NCI-H345 treated with DMSO at 0.1 percent for 48 hours (cell line): ENCODE results near the gene NR5A1.

Source experiments
- DNase-seq: peaks from one replicate; lab custom pipeline; 2025; ENCODE audit not compliant: unreplicated experiment; lab: John Stamatoyannopoulos, UW

NR5A1 gene

DNA sequence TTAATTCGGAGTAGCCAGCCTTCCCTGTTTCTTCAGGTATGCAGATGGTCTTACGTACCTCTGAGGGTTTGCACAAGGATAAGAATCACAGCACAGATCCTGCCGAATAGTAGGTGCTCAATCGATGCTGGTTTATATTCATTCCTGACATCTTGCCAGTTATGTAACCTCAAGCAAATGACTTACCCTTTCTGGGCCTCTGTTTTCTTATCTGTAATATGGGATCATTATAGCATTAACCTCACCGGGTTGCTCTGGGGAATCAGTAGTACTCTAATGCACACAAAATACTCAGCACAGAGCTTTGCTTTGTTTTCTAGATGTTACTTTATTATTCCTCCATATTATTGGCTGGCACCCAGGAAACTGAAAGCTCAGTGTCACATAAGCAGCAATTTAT is 7.7 kb upstream of the NR5A1 start:
- no peak for DNase-seq

DNA sequence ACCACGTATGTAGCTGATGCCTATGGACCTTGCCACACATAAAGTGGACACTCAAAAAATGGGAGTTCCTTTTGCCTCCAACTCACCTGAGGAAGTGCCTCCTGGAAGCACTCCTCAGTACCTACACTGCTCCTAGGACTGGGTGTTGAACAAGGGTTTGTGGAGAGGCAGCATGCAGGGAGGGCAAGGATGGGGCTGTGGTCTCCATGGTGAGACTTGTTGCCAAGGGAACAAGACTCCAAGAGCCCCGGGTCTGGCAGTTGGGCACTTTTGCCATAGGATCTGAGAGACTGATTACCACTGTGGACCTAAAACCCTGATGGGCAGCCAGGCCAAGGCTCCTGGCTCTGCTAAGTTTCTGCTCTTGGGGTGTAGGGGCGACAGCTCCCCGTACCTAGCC is 6.9 kb upstream of the NR5A1 start:
- DNase-seq, result no peak

DNA sequence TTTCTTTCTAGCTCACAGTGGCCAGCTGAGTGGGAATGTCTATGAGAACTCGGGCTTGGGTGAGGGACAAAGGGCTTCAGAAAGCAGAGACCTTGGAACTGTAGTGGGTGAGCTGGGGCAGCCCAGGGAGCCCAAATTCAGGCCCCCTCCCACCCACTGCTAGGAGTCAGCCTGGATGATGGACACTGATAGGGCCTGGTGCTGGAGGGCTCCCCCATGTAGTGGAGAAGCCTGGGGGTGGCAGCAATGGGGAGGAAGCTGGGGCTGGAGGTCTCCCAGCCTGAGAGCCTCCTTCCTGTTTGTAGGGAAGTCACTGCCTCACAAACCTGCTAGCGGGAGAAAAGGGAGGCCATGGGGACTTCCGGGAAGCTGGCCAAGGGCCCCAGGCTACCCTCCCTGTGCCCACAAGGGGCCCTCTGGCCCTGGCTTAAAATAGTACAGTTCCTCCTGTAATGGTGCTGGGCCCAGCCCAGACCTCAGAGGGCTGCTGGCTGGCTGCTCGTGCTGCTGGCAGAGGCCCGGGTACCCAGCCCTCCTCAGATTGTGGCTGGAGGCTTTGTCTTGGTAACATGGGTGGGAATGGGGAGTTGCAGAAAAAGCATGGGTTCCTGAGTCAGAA is 6.3 kb upstream of the NR5A1 start:
- DNase-seq, result no peak

DNA sequence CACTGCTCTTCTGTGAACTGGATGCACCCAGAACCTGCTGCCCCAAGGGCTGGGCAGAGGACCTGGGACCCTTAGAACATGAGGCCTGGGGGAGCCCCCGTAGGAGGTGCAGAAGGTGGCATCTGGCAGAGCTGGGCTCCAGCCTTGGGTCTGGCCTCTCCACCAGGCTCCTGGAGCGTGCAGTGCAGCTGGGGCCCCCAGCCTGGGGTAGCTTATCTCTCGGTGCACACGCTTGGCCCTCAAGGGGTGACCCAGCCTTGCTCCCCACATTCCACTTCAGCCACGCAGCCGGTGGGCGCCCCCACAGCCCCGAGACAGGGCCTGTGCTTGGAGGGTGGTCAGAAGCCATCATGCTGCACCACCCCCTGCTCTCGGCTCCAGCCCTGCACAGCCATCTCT is 5.6 kb upstream of the NR5A1 start:
- no peak for DNase-seq

DNA sequence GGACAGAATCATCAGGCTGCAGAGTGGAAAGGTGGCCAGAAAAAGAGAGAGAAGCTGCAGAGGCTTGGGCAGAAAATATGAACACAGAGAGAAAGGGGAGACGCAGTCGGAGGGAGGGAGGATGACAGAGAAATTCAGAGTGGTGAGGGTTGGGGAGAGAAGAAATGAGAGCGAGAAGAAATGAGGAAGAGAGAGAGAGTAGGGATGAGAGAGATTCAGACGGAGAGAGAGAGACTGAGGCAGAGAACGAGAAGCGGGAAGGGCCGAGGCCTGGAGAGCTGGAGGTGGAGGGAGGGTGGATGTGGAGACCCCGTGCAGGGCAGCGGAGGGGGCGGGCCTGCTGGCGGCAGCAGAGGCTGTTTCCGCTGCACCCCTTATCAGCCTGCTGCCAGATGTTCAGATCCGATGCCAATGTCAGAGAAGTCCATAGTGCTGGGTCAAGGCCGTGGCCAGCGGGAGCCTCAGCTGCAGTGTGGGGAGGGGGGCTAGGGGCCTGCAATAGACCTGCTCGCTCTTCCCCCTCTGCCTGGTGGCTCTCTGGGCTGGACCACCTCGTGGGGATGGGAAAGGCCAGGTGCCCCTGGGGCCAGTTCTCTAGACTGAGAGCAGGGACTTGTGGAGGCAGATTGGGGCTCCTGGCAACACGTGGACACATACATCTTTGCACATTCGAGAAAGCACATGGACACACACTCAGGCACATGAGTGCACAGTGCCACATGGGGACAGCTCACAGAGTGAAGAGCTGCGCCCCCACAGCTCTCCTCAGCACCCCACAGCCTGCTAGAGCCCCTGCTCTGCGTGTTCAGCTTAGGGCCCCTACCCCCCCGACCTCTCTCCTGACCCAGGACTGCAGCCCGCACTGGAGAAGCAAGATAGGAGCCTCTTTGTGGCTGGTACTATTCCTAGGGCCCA is 4.9 kb upstream of the NR5A1 start:
- DNase-seq, result no peak

DNA sequence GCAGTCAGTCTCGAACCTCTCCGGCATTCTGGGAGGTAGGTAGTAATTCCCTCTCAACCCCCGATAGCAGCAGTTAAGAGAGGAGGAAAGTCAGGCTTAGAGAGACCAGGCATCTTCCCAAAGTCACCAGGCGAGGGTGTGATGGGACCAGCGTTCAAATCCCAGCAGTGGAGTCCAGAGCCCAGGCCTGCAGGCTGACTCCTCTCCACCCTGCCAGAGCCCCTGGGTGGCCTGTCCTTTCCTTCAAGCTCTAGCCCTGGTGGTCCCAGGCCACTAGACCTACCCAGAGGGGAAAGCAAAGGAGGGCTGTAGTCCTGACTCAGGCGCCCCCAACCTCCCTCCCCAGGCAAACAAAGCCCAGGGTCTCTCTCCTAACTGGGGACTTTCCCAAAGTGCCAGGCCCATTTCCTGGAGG is 4.2 kb upstream of the NR5A1 start:
- no peak for DNase-seq

DNA sequence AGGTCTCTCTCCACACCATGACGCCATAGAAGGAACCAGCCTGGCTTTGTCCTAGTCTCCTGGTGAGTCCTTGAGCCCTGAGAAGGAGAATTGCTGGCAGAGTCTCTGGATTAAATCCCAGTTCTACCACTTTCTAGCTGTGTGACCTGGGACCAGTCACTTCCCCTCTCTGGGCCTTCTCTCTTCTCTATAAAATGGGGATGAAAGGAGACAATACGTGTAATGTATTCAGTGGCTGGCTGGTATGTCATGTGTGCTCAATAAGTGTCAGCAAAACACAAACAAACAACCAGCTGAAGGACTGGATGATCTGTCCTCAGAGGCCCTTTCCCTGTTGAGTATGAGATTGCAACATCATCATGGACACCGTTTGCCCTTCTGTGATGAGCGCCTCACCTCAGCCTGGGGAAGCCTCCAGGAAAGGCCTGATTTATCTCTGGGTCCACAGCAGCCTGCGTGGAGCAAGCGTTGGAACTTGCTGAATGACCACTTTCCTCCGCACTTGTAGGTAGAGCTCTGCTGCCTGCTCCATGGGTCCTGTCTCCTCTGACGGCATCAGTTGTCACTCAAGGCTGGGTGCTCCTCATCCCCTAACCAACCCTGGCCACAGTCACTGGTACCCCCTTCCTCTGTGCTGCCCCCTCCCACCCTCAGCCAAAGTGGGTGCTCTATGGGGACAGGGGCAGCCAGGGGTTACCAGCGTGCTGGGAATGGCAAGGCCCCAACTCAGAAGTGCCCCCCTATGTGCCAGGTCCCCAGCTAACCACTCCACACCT is 3.6 kb upstream of the NR5A1 start:
- no peak for DNase-seq

DNA sequence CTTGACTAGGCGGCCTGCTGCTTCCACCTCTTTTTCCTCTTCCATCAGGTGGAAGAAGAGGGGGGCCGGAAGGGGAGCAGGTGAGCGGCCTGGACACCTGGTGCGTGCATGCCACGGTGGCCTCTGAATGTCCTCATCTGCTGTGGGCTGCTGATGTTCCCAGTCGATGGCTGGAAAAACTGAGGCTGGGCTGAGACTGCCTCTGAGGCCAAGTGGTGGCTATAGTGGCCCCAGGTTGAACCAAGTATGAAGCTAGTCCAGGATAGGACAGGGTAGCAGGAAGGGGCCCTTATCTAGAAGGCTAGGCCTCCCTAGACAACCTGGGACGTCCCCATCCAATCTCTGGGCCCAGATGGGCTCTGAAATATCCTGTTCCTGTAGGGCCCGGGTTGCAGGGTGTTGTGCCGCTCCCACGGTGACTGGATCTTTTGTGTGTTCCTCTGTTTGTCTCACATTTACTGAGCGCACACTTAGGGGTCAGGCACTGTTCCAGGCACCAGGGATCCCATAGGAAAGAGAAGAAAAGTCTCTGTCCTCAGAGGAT is 753 bp upstream of the NR5A1 start:
- no peak for DNase-seq

DNA sequence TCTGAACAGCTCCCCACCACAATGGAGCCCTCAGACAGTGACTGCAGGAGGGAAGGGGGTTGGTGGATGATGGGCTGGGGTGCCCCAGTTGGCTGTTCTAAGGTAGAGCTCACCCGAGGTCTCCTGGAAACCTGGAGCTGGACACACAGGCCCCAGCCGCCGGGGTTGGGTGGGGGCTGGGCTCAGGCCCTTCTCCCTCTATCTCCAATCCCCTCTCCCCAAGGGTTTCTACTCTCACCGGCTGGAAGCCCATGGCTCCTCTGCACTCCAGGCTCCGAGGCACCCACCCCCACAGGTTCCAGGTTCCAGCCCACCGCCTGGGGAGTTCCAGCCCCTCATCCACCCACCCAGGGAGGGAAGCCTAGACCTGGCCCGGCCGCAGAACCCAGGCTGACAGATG is 766 bp downstream of the NR5A1 start:
- no peak for DNase-seq

DNA sequence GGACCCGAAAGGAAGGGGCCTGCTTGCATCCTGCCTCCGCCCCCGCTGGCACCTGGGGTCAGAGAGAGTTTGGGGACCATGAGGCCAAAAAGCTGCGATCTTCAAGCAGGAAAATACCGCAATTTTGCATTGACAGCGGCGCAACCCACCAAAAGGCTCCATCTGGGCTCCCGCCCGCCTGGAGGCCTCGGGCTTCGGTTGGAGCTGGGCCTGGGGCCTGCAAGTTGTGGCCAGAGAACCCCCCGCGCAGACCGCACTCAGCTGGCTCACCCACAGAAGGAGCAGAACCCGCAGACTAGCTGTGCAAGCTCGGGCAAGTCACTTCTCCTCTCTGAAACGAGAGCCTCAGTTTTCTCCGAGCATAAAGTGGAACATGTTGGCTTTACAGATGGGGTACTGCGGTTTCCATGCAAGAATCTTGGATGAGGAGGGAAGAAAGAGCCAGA is 1.3 kb downstream of the NR5A1 start:
- no peak for DNase-seq

DNA sequence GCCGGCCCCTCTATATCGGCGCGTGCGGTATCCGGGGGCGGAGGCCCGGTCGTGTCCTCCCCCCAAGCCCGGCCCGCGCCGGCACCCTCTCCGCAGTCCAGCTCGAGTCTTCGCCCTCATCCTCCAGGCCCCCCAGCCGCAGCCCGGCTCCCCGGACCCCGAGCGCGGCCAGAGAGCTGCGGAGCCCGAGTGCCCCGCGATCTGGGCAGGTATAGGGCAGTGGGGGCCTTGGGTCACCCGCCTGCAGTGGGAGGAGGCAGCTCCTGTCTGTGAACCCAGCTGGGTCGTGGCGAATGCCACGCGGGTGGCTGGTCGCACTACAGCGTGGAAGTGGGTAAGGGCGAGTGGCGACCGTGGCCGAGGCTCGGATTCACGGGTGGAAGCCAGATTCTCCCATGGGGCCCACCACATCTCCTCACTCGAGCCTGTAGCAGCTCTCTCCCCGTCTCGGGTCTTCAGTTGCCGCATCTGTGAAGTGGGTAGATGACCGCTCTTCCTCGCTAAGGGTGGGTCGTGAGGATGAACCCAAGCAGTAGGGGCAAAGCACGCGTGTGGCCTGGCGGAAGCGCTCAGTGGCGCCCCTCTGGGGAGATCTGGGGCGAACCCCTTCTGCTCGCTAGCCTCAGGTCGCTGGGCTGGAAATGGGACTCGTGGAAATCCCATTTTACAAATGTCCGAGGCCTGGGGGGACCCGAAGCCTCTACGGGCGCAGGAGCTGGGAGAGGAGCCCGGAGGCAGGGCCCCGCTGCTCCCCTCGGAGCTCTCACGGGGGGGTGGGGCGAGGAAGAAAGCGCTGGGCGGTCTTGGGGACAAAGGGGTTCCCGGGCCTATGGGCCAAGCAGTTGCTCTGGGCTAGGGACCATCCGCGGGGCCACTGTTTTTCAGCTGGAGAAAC is 1.9 kb downstream of the NR5A1 start:
- DNase-seq, result no peak

DNA sequence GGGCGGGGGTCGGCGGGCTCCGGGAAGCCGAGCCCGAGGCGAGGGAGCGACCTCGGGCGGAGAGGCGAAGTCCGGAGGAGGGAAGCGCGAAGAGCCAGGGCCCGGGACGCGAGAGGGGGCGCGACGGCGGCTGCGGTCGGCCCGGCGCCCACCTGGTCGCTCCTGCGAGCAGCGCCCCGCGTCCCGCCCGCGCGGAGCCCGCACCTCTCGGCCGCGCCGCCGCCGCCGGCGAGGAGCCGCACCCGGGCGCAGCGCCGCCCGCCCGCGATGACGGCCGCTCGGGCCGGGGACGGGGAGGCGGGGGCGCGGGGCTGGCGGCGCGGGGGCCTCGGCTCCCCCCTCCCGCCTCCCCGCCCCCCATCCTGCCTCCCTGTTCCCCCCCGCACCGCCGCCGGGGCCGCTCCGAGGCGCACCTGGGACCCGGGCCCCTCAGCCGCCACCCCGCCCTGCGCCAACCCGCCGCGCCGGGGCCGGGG is 2.6 kb downstream of the NR5A1 start:
- no peak for DNase-seq

DNA sequence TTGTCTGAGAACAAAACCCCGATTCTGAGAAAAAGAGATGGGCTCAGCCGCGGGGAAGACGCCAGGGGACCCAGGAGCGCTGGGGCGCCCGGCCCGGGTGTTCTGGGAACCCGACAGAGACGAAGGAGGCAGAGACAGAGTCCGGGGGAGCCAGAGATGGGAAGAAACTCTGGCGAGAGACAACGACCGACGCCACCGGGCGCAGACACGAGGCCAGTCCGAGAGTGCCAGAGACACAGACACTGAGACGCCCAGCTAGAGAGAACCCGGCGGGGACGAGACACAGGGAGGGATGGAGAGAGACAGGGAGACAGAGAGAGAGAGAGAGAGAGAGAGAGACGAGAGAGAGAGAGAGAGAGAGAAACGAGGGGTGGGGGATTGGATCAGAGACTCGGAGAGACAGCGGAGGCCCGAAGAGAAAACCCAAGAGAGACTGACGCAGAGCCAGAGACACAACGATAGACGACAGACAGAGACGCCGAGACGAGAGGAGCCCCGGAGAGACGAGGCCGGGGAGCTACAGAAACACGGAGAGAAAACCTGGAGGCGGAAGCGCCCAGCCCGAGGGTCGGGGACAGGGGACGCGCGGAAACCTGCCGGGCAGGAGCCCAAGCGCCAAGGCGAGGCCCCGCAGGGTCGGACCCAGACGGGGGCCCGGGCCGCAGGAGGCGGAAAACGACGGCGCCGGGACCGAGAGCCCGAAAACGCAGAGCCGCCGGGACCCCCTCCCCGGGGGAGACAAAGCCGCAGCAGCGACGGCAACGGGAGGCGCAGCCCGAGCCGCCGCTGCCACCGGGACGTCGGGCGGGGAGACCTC is 3.3 kb downstream of the NR5A1 start:
- DNase-seq, result no peak

DNA sequence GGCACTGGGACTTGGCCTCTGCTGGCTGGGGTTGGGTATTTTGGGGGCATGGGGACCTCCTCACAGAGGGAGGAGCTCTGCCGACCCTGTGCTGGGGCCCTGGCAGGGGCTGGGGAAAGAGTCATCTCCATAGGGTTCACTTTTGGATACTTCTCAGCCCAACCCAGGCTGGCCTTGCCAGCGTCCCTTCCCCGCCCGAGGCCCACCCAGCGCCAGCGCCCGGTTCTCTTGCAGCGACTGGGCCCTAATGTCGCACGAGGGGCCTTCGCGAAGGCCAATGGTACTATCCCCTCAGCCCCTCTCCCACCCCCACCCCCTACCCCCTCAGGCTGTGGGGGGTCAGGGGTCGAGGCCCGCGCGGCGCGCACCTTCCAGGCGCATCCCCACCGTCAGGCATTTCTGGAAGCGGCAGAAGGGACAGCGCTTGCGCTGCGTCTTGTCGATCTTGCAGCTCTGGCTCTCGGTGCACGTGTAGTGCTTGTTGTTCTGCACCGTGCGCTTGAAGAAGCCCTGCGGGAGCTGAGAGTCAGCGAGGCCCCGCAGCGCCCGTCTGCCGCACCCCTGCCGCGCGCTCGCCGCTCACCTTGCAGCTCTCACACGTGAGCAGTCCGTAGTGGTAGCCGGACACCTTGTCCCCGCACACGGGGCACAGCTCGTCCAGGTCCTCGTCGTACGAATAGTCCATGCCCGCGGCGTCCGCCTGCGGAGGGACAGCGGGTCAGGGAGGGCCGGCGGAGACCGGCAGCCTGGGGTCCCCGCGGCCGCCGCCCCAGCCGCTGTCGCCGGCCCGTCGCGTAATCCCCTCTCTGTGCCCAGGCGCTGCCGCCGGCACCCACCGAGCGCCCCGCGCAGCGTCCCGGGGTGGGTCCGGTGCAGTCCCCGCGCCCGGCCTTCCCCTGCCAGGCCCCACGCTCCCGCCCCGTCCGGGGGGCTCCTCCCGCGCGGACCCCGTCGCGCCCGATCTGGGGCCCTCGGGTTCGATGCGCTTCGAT is 4.2 kb downstream of the NR5A1 start:
- no peak for DNase-seq

DNA sequence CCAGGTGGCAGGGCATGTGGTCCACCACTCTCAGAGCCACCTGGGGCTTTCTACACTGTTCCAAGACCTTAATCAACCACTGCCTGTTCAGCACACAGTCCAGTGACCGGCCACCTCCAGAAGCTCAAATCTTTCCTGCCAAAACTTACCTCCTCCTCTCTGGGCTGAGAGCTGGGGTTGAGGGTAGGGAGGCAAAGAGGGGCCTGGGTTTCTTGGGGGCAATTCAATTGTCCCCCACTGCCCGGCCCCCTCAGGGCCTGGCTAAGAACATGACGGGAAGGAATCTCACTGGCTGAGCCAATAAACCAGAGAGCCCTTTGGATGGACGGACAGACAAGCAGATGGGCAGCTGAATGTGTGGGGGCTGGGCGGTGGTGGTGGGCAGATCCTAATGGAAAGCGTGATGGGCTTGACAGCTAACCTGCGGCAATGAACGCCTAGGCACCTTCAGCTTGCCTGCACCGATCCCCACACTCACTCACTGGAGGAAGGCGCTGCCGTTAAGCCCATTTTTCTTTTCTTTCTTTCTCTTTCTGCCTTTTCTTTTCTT is 5.4 kb downstream of the NR5A1 start:
- no peak for DNase-seq

DNA sequence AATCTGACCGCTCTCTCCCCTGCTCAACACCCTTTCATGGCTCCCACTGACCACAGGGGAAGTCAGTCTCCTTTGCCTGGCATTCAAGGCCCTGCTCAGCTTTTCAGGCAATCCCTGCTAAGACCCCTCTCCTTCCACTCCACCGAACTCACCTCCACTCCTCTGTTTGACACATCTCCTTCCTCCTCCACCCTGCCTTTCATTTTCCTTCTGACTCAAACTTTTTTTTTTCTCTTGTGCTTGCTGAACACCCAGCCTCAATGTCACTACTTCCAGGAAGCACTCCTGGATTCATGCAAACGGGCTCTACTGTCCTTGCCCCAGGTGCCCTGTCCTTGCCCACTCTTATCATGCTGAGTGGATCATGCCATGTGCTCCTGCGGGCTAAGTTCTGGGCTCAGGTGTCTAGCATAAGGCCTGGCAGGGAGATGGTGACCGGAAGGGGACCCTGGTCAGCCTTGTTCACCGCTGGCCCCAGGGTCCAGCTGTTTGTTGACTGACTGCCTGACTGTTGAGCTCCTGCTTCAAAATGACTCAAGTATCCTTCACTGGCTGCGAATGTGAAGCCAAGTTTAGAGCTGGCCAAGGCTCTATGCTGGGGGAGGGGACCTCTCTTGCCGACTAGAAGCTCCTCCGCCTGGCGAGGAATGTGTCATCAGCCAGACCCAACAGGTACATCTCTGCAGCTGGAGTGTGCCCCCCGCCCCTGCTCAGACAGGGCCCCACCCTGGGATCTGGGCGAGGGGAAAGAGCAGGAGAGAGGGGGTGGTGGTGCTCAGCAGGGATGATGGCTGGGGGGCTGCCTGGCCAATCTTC is 6.2 kb downstream of the NR5A1 start:
- no peak for DNase-seq
